WTC11 (cell line): ENCODE data around the gene RIPOR3.

Source experiments
- CREB1 ChIP-seq: sonication (generic); formaldehyde crosslinking; IDR thresholded peaks from 2 replicates; pipeline ENCODE4 v1.8.0; 2023; ENCODE audit warnings: mild to moderate bottlenecking, missing genetic modification reagents
- FOXP1 ChIP-seq: sonication (generic); formaldehyde crosslinking; IDR thresholded peaks from 2 replicates; pipeline ENCODE4 v1.8.0; 2022; ENCODE audit warnings: missing genetic modification reagents, mild to moderate bottlenecking, moderate library complexity, borderline replicate concordance
- KAT7 ChIP-seq: sonication (generic); formaldehyde crosslinking; IDR thresholded peaks from 2 replicates; pipeline ENCODE4 v1.8.1; 2023; ENCODE audit warnings: missing genetic modification reagents, mild to moderate bottlenecking, borderline replicate concordance
- NFE2L1 ChIP-seq: sonication (generic); formaldehyde crosslinking; IDR thresholded peaks from 2 replicates; pipeline ENCODE4 v1.8.1; 2023; ENCODE audit warnings: missing genetic modification reagents
- SMAD3 ChIP-seq: sonication (generic); formaldehyde crosslinking; IDR thresholded peaks from 2 replicates; pipeline ENCODE4 v1.8.0; 2022; ENCODE audit warnings: missing genetic modification reagents, mild to moderate bottlenecking, borderline replicate concordance
- SMAD4 ChIP-seq: sonication (generic); formaldehyde crosslinking; IDR thresholded peaks from 2 replicates; pipeline ENCODE4 v1.8.0; 2022; ENCODE audit warnings: mild to moderate bottlenecking, missing genetic modification reagents
- SOX15 ChIP-seq: fragments of 250-450 bp; sonication (Bioruptor Pico); IDR thresholded peaks from 2 replicates; pipeline ENCODE4 v1.9.0; 2021; ENCODE audit warnings: mild to moderate bottlenecking
- SP1 ChIP-seq: sonication (generic); formaldehyde crosslinking; conservative IDR thresholded peaks from 2 replicates; pipeline ENCODE4 v1.8.1; 2022; ENCODE audit warnings: missing genetic modification reagents
- TEAD1 ChIP-seq: sonication (generic); formaldehyde crosslinking; IDR thresholded peaks from 2 replicates; pipeline ENCODE4 v1.8.0; 2022; ENCODE audit warnings: mild to moderate bottlenecking, missing genetic modification reagents
- ZNF232 ChIP-seq: sonication (generic); formaldehyde crosslinking; IDR thresholded peaks from 2 replicates; pipeline ENCODE4 v1.8.0; 2022; ENCODE audit warnings: mild to moderate bottlenecking, missing genetic modification reagents
- TF ChIP-seq, protein P1 (sequence below): fragments of 250-450 bp; sonication (Bioruptor Pico); IDR thresholded peaks from 2 replicates; pipeline ENCODE4 v1.9.0; 2021; ENCODE audit warnings: moderate library complexity, mild to moderate bottlenecking, inconsistent platforms, borderline replicate concordance
- TF ChIP-seq, protein P2 (sequence below): sonication (generic); formaldehyde crosslinking; IDR thresholded peaks from 2 replicates; pipeline ENCODE4 v1.8.1; 2022; ENCODE audit warnings: missing genetic modification reagents, borderline replicate concordance
- TF ChIP-seq, protein P3 (sequence below): fragments of 200-600 bp; IDR thresholded peaks from 2 replicates; pipeline ENCODE4 v1.8.0; 2022; ENCODE audit warnings: antibody characterized with exemption
- TF ChIP-seq, protein P4 (sequence below): sonication (generic); formaldehyde crosslinking; IDR thresholded peaks from 2 replicates; pipeline ENCODE4 v1.8.1; 2023; ENCODE audit warnings: mild to moderate bottlenecking, missing genetic modification reagents

DNA sequence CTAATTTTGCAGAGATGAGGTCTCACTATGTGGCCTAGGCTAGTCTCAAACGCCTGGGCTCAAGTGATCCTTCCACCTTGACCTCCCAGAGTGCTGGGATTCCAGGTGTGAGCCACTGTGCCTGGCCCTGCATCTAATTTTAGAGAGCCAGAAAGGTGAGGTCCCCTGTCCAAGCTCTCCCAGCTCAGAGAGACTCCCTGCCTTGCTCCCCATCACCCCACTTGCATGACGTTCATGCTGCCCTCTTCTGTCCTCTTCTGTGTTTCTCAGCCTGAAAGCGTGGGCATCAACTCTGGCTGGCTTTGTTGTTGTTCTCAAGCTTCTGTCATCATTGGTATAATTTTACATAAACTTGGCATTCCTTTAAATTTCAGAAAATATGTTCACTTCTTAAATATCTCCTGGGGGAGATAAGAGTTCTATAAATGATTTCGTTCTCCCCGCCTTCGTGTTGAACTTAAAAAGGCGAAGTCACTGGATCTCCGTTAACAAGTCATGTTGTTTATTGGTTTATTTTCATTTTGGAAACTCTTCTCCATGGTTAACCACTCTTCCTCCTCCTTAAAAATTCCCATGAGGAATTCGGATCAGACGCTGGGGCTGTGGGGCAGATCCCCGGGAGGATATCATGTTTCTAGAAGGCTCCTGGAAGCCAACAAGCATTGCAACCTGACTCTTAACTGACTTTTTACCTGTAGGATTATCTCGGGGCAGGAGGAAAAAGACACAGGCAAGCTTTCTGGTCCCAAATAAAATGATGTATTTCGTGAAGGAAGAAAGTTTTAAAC is 26.8 kb upstream of the RIPOR3 start:
- TF ChIP-seq, protein P1, sequence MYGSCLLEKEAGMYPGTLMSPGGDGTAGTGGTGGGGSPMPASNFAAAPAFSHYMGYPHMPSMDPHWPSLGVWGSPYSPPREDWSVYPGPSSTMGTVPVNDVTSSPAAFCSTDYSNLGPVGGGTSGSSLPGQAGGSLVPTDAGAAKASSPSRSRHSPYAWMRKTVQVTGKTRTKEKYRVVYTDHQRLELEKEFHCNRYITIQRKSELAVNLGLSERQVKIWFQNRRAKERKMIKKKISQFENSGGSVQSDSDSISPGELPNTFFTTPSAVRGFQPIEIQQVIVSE (CRISPR knock-in tag), result no peak
- TF ChIP-seq, protein P2, sequence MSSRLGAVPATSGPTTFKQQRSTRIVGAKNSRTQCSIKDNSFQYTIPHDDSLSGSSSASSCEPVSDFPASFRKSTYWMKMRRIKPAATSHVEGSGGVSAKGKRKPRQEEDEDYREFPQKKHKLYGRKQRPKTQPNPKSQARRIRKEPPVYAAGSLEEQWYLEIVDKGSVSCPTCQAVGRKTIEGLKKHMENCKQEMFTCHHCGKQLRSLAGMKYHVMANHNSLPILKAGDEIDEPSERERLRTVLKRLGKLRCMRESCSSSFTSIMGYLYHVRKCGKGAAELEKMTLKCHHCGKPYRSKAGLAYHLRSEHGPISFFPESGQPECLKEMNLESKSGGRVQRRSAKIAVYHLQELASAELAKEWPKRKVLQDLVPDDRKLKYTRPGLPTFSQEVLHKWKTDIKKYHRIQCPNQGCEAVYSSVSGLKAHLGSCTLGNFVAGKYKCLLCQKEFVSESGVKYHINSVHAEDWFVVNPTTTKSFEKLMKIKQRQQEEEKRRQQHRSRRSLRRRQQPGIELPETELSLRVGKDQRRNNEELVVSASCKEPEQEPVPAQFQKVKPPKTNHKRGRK, result no peak
- TF ChIP-seq, protein P3, sequence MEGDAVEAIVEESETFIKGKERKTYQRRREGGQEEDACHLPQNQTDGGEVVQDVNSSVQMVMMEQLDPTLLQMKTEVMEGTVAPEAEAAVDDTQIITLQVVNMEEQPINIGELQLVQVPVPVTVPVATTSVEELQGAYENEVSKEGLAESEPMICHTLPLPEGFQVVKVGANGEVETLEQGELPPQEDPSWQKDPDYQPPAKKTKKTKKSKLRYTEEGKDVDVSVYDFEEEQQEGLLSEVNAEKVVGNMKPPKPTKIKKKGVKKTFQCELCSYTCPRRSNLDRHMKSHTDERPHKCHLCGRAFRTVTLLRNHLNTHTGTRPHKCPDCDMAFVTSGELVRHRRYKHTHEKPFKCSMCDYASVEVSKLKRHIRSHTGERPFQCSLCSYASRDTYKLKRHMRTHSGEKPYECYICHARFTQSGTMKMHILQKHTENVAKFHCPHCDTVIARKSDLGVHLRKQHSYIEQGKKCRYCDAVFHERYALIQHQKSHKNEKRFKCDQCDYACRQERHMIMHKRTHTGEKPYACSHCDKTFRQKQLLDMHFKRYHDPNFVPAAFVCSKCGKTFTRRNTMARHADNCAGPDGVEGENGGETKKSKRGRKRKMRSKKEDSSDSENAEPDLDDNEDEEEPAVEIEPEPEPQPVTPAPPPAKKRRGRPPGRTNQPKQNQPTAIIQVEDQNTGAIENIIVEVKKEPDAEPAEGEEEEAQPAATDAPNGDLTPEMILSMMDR, result no peak
- TF ChIP-seq NFE2L1 (no peak), SOX15 (CRISPR knock-in tag) (no peak), TEAD1 (CRISPR knock-in tag) (no peak), FOXP1 (CRISPR knock-in tag) (no peak), SP1 (CRISPR knock-in tag) (no peak), SMAD3 (CRISPR knock-in tag) (no peak), KAT7 (CRISPR knock-in tag) (no peak), SMAD4 (CRISPR knock-in tag) (no peak), ZNF232 (CRISPR knock-in tag) (no peak), CREB1 (no peak)
- TF ChIP-seq, protein P4, sequence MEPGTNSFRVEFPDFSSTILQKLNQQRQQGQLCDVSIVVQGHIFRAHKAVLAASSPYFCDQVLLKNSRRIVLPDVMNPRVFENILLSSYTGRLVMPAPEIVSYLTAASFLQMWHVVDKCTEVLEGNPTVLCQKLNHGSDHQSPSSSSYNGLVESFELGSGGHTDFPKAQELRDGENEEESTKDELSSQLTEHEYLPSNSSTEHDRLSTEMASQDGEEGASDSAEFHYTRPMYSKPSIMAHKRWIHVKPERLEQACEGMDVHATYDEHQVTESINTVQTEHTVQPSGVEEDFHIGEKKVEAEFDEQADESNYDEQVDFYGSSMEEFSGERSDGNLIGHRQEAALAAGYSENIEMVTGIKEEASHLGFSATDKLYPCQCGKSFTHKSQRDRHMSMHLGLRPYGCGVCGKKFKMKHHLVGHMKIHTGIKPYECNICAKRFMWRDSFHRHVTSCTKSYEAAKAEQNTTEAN (CRISPR knock-in tag), result no peak
